Activated CD8-positive, alpha-beta memory T cell treated with anti-CD3 and anti-CD28 coated beads for 24 hours (primary cell): ENCODE results near the gene SRL.
"Not testable (repeated sequence)": the region's sequence is repeated elsewhere in the genome, so short reads cannot be mapped to it uniquely, and the experiment has no call there.

ENCODE experiments used
- DNase-seq: peaks from one replicate; pipeline ENCODE4 v3.0.0-alpha.2; 2020

SRL gene

DNA sequence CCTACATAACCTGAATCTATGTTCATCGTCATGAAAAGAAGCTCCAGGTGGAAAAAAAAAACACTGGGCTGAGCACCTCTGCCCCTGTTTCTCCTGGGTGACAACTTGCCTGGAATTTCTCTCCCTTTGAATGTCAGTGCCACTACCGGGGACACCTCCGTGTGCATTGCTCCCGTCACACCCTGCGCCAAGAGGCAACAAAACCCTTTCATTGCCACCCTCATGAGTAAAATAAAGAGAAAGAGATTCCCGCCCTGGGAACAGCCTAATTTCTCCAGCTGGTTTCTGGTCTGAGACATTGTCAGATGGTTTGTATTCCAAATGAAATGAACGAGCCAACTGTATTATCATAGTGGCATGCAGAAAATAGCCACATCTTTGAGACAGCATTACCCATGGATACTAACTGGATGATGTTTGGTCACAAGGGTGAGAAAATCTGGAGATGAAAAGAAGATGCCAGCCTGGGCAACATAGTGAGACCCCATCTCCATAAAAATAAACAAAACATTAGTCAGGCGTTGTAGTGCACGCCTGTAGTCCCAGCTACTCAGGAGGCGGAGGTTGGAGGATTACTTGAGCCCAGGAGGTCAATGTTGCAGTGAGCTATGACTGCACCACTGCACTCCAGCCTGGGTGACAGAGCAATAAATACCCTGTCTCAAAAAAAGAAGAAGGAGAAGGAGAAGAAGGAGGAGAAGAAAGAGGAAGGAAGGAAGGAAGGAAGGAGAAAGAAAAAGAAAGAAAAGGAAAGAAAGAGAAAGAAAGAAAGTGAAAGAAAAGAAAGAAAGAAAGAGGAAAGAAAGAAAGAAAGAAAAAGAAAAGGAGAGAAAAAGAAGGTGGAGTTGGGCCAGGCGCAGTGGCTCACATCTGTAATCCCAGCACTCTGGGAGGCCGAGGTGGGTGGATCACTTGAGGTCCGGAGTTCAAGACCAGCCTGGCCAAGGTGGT is 83.5 kb downstream of the SRL start:
- DNase-seq = no peak

DNA sequence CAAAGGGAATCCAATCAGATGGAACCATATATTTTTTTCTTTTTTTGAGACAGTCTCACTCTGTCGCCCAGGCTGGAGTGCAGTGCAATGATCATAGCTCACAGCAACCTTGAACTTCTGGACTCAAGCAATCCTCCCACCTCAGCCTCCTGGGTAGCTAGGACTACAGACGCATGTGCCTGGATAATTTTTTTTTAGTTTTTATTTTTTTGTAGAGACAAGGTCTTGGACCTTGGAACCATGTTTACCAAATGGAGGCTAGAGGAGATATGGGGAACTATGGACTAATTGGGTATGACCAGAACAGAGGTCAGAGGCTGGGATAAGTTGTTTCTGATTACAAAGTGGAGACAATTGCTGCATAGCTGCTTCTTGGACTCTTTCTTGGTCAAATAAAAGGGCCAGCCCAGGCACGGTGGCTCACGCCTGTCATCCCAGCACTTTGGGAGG is 84.5 kb downstream of the SRL start:
- DNase-seq = no peak

DNA sequence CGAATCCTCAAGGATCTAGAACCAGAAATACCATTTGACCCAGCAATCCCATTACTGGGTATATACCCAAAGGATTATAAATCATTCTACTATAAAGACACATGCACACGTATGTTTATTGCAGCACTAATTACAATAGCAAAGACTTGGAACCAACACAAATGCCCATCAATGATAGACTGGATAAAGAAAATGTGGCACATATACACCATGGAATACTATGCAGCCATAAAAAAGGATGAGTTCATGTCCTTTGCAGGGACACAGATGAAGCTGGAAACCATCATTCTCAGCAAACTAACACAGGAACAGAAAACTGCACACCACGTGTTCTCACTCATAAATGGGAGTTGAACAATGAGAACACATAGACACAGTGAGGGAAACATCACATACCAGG is 85.4 kb downstream of the SRL start:
- not testable (repeated sequence) for DNase-seq

DNA sequence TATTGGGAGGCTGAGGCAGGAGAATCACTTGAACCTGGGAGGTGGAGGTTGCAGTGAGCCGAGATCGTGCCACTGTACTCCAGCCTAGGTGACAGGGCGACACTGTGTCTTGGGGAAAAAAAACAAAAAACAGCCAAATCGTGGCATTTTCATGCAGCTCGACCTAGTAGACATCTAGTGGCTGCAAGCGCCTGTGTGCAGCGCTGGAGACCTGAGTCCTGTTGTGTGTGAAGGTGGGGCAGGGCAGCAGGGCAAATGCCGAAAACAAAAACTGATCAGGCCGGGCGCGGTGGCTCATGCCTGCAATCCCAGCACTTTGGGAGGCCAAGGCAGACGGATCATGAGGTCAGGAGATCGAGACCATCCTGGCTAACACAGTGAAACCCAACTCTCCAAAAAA is 88.5 kb downstream of the SRL start:
- not testable (repeated sequence) for DNase-seq

DNA sequence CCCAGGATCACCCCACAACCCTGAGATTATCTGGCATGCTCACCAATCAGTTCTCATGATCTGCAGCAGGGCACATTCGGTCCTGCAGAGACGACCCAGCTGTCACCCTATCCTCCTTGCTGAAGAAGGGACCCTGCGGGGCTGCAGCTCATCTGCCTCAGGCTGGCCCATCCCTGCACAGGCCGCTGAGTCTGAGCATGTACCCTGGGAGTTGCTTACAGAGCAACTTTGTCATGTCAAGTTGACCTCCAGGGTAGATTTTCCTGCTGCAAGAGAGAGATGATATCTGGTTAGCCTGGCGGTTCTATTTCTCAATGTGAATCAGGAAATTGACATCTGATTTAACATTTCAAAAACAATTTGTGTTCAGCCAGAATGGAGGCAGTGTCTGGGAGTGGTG is 89.6 kb downstream of the SRL start:
- no peak for DNase-seq

DNA sequence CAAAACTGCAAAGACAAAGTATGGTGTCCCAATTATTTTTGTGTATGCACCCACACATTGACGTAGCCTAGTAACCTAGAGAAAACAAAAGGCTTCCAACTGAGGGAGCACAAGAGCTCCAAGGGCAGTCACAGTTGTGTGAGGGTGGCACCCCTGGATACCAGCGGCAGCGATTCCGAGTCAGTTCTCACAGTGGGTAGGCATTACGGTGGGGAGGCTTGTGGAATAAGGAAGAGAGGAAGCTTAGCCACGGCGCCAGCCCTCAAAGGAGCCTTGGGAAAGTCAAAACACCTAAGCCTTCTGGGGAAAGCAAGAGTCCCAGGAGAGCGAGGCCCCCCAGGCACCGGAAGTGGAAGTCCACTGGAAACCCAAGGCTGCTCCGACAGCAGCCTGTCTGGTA is 94.6 kb downstream of the SRL start:
- no peak for DNase-seq

DNA sequence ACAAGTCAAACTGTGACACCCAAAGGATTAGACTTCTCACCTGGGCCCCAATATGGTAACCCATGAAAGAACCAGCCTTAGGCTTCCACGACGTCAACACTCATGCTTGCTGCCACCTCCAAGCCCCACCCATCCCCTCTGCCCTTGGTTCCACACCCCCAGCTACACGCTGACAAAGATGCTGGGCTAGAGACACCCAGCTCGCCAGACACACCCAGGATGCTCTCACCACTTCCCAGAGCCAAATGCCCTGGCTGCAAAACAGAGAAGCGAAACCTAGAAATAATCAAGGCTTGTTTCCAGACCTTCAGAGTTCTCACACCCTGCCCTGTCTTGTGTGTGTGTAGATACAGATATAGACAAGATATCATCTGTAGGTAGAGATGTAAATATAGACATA is 99.6 kb downstream of the SRL start:
- no peak for DNase-seq

DNA sequence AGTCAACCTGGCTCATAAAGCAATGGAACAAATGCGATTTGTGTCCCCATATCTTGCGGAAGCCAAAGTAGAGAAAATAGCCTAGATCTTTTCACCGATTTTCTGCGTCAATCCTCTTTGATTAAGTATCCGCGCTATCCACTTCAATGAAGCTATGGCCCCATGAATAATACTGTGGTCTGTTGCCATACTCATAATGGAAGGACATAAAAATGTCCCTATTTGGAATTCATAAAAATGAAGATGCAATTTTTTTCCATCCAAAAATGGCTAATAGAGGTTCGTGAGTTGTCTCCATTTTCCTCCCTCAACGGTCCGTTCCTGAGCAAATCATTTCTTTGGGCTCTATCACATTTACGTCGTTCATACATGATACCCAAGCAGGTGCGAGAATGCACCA is 100.3 kb downstream of the SRL start:
- no peak for DNase-seq

DNA sequence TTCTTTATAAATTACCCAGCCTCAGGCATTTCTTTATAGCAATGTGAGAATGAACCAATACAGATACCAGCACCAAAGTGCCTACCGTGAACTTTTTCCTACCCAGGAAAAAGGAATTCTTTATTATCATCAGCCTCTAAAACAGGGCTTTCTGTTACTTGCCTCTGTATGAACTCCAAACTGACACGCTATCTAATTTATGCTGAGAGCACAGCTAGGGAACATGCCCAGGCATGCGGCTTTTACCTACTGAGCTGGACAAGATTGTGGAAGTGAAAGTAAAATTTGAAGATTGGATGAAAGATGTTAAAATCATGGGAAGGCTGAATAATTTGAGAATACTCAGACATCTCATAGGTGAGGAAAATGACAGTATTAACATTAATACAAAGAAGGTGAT is 101.2 kb downstream of the SRL start:
- no peak for DNase-seq

DNA sequence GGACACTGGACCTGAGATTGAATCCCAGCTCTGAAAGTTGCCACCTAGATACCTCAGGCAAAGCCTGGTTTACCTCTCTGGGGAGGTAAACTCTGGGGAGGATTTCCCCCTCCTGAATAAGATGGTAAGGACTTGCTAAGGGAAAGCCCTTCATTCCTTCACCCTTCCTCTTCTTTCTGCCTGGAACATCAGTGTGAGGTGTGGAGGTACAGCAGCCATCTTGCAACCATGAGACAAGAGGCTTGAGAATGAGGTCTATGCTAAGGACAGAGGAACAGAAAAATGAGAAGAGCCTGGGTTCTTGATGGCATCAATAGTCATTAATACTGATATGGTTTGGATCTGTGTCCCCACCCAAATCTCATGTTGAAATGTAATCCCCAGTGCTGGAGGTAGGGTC is 101.9 kb downstream of the SRL start:
- DNase-seq = no peak
